GM18907 (cell line): Measurements from ENCODE around the gene MRPS12.

Source experiments
- ATAC-seq: cut with Tn5 transposase; IDR thresholded peaks from one replicate; pipeline ENCODE4 v1.9.1; 2021; ENCODE audit warnings: mild to moderate bottlenecking, moderate library complexity; ENCODE audit not compliant: unreplicated experiment

The MRPS12 gene

DNA sequence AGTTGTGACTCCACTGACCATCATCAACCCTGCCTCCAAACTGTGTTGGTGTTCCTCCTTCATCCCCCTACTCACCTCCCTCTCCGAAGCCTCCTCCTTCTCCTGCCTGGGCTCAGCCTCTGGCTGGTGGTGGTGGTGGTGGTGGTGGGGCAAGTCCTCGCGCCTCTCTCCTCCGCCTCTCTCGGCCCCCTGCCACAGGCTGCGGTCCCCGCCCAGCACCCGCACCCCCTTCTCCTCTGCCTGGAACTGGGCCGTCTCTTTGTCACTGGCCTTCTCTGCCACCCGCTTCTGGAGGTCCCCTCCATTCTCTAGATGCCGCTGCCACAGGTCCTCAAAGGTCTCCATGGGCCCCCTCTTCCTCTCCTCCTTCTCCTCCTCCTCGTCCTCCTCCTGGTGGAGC, 20.3 kb upstream of the MRPS12 start:
- no peak for ATAC-seq

DNA sequence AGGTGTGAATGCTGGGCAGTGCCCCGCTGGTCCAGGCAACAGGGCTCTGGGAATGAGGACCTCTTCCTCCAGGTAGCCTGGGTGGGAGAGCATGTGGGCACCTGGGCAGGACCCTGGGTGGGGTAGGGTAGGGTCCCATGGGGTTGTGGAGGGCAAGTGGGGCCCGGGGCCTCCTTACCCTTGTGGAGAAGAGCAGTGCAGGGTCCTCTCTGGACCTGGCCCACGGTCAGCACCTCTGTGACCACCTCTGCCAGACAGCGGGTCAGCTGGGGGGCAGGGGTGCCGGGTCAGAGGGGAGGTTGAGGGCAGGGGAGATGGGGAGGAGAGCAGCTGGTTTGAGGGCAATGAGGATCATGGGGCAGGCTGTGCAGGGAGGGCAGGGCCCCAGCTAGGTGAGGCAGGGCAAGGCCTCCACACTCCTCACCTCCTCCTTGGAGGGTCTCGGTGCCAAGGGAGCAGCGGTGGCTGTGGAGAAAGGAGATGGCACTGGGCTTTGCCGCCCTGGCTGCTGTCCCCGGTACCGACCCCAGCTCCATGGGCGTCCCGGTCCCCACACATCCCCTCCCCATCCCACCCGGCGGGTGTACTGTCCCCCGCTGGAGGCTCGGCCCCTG, 19.2 kb upstream of the MRPS12 start:
- ATAC-seq: no peak

DNA sequence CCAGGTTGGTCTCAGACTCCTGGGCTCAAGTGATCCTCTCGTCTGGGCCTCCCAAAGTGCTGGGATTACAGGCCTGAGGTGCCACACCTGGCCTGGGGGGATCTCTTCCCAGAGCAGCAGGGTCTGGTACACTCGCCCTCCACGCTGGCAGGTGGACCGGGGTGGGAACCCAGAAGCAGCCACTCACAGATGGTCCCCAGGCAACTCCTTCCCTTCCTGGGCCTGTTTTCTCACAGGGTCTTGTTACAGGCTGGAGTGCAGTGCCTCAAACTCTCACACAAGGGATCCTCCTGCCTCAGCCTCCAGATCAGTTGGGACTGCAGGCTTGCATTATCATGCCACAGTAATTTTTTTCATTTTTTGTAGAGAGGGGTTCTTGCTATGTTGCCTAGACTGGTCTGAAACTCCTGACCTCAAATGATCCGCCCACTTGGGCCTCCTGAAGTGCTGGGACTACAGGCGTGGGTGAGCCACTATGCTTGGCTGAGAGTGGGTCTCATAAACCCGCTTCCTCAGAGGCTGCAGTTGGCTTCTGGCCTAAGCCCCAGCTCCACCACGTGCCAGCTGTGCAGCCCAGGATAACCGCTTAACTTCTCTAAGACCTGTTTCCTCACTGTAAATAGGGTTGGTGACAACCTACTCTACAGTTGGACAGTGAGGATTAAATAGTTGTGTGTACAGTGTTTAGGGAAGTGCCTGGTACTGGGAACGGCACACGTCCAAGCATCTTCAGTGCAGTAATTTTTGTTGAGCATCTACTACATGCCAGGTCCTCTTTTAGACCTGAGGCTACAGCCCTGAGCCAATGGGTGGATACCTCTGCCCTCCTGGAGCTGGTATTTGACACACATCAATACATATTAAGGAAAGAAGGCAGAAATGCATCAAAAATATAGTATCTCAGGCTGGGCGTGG, 17.9 kb upstream of the MRPS12 start:
- no peak for ATAC-seq

DNA sequence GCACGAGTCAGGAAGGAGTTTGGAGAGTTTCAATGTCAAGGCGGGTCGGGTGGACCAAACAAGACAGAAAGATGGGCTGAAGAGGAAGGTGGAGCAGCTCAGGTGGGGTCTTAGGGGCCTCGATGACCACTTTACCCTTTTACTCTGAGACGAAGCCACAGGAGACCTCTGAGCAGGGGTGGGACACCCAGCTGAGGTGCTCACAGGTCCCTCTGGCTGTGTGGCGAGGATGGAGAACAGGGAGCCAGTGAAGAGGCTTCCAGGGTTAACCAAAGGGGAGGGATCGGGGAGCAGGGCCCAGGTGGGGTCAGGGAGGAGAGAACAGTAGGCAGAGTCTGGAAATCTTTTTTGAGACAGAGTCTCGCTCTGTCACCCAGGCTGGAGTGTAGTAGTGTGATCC, 16.8 kb upstream of the MRPS12 start:
- no peak for ATAC-seq

DNA sequence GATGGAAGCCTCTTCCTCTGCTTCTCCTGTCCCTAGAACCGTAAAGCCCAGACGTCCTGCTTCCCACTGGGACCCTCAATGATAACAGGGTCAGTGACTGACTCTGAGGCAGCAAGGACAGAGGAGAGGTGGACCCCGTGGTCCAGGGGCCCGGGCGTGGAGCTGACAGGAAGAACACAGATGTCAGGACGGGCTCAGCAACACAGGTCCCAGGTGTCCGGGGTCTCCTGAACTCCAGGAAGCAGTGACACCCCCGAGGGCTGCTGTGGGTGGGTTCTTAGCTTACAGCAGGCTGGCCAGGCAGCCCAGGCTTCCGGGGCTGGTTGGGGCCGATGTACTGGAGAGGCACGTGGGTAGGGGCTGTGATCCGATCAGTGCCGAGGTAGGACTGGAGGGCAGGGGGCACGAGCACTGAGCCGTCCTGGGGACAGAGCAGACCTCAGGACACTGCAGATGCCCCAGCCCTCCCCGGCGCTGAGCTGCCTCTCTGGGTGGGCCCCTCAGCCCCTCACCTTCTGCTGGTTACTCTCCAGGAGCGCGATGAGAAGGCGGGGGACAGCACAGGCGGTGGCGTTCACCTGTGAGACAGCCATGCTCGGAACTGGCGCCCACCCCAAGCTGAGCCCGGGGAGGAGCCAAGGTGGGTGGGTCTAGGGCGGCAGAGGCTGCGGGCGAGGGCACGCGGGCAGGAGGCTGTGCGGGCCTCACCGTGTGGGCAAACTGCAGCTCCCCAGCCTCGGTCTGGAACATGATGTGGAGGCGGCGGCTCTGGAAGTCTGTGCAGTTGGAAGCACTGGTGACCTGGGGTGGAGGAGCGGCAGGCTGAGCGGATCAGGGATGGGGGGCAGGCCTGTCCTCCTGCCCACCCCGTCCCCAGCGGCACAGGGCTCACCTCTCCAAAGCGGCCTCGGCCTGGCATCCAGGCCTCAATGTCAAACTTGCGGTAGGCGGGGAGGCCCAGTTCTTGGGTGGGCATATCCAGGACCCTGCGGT, 15.1 kb upstream of the MRPS12 start:
- no peak for ATAC-seq

- no peak for ATAC-seq
Measured at GRCh38 chr19:38917516-38917915, 13.2 kb upstream of the MRPS12 start.

GRCh38 chr19:38917921-38918491, 12.7 kb upstream of the MRPS12 start:
- no peak for ATAC-seq

GRCh38 chr19:38918526-38918925, 12.2 kb upstream of the MRPS12 start:
- no peak for ATAC-seq

DNA sequence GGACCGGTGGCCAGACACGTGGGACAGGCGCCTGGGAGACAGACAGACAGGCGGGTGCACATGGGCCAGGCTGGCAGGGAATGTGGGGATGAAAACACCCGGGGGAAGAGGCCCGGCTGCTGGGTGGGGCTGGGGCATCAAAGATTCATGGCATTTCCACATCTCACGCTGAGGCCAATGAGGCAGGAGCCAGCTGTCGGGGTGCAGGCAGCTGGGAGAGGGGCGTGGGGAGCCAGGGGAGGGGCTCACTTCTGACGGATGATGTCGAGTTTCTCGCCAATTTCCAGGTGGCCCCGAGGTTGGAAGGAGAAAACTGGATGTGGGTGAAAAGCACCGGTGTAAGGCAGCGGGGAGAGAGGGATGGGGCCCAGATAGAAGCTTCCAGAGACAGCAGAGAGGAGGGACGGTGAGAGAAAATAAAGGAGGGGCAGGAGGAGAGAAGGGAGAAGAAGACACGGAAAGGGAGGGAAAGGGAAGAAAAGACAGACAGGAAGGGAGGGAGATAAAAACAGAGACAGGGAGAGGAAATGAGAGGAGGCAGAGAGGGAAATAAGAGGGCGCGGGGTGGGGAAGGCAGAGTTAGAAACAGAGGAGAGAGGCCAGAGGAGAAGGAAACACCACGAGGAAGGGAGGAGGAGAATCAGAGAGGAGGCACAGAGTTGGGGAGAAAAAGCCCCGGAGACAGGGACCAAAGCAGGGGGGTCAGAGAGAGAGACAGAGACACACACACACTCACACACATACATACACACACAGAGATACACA, 10.7 kb upstream of the MRPS12 start:
- no peak for ATAC-seq

DNA sequence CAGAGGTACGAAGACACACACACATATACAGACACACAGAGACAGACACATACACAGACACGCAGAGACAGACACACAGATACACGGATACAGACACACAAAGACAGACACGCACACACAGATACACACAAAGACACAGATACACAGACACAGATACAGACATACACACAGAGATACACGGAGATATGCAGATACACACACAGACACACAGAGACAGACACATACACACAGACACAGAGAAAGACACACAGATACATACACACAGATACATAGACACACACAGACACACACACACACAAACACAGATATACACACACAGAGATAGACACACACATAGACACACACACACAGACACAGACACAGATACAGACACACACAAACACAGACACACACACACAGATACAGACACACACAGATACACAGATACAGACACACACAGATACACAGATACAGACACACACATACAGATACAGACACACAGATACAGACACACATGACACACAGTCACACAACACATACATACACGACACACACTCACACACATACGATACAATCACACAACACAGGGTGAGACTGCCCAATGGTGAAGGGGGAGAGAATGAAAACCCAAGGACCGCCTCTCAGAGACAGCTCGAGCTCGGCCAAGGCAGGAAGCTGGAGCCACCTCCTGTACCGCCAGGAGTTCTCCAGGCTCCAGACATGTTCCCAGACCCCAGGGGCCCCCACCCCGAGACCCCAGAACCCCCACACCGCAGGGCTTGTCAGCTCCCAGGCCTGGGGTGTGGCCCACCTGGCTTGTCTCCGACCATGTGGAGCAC, 9.9 kb upstream of the MRPS12 start:
- no peak for ATAC-seq

DNA sequence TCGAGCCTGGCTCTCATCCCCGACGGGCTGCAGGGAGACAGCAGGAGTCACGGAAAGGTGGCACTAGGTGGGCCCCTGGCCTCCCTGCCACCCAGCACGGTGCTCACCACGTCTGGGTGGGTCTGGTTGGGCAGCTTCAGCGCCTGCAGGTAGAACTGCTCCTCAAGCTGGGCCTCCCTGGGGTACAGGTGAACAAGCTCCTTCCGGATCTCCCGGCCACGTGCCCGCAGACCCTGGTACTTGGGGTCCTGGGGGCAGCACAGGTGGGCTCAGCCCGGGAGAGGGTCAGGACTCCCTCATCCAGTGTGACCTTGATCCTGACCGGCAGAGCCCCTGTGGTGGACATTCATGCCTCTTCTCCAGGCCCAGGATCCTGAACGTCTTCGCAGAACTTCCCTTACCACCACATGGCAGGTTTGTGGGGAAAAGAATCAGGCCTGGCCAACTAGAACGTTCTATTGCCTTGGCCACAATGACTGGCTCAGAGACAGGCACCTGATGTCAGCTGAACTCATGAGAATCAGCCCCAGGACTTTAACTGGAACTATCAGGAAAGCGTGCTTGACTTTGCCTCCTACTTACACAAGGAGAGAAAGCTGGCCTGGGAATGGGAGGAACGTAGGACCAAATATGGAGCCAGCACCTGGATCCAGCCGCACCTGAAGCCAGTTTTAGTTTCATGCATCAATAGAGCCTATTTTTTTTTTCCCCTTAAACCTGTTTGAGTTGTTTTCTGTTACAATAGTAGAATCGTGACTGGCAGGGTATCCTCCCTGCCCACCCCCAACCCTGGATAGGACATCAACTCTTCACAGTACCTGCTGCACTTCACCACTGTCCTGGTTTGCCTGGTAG, 9.1 kb upstream of the MRPS12 start:
- ATAC-seq: no peak

DNA sequence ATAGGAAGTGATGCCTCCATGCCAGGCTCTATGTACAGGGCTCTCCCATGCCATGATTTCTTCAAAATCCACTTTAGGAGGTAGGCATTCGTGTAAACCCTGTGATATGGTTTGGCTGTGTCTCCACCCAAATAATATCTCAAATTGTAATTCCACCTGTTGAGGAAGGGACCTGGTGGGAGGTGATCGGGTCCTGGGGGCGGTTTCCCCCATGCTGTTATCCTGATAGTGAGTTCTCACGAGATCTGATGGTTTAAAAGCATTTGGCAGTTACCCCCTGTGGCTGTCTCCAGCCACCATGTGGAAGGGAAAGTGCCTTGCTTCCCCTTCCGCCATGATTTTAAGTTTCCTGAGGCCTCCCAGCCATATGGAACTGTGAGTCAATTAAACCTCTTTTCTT, 8.3 kb upstream of the MRPS12 start:
- ATAC-seq: no peak

GRCh38 chr19:38924388-38924787, 6.4 kb upstream of the MRPS12 start:
- no peak for ATAC-seq

- no peak for ATAC-seq
Measured at GRCh38 chr19:38928391-38929001, 2.2 kb upstream of the MRPS12 start.

DNA sequence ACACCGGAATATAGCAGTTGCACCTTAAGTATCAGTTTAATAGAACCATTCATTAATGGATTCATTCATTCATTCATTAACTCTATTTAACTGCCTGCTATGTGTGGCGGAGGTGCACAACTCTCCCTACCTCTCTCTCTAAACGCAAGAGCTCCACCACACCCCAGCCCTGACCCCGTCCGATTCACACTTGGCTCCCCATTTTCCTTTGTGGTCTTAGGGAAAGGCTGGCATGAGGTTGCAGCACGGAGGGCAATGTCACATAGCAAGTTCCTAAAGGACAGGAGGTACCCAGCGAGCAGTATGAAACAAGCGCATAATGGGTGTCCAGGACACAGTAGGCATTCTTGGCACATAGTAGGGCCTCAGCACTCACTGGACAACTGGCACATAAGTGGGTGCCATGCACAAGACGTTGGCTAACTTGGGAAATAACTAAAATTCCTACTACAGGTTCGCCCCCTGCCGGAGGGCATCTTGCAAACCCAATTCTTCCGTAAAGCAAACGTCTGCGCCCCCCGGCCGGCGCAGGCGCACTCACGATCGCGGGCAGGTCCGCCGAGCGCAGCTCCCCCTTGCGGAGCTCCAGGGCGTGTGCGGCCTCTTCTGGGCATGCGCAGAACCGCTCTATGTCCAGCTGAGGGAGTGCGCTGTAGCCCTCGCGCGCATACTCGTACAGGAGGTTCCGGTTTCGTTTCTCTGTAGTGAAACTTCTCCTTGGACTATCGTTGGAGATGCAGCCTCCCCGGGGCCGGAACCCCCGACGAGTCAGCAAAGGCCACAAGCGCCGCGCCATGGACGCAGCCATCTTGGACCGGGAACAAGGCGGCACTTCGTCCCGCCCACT, 592 bp upstream of the MRPS12 start, which contains the start of gene SARS2:
Gene SARS2 (minus strand): TSS at position 835 of the 847 bp plus-strand sequence. CDS start 27 bp downstream, at position 808.
- peak; percentile 66 for ATAC-seq

DNA sequence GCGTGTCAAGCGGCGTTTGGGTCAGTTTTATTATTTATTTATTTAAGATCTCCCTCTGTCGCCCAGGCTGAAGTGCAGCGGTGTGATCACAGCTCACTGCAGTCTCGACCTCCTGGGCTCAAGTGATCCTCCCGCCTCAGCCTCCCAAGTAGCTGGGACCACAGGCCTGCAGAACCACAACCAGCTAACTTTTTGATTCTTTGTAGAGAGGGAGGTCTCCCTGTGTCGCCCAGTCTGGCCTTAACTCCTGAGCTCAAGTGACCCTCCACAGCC, 713 bp downstream of the MRPS12 start:
- no peak for ATAC-seq
